ENCODE results near the gene ASIP.
"Not testable (repeated sequence)": the region's sequence is repeated elsewhere in the genome, so short reads cannot be mapped to it uniquely, and the experiment has no call there.

The ASIP gene

GRCh38 chr20:34243377-34243776 lies 2.2 kb downstream of the ASIP start:
- no peak for DNase-seq

GRCh38 chr20:34246126-34246626 lies 5.0 kb downstream of the ASIP start:
- no peak for DNase-seq

- no peak for DNase-seq
Observed at GRCh38 chr20:34249291-34249690, 8.1 kb downstream of the ASIP start.

- no peak for DNase-seq
Observed at GRCh38 chr20:34250005-34250404, 8.8 kb downstream of the ASIP start.

- no peak for DNase-seq
Observed at GRCh38 chr20:34251619-34252018, 10.4 kb downstream of the ASIP start.

GRCh38 chr20:34252431-34253086 lies 11.3 kb downstream of the ASIP start:
- not testable (repeated sequence) for DNase-seq

GRCh38 chr20:34254979-34255378 lies 13.8 kb downstream of the ASIP start:
- DNase-seq: no peak

GRCh38 chr20:34256629-34257124 lies 15.5 kb downstream of the ASIP start:
- DNase-seq: no peak

GRCh38 chr20:34260208-34260942 lies 19.2 kb downstream of the ASIP start:
- DNase-seq: no peak

GRCh38 chr20:34262488-34263288 lies 21.5 kb downstream of the ASIP start:
- DNase-seq: no peak

GRCh38 chr20:34263468-34263867 lies 22.2 kb downstream of the ASIP start:
- DNase-seq: not testable (repeated sequence)

GRCh38 chr20:34264141-34264540 lies 22.9 kb downstream of the ASIP start:
- DNase-seq: no peak

- no peak for DNase-seq
Observed at GRCh38 chr20:34268145-34268544, 26.9 kb downstream of the ASIP start.

GRCh38 chr20:34268851-34269636 lies 27.8 kb downstream of the ASIP start:
- no peak for DNase-seq

GRCh38 chr20:34269996-34270627 lies 28.9 kb downstream of the ASIP start:
- DNase-seq: no peak

GRCh38 chr20:34271956-34272355 lies 30.7 kb downstream of the ASIP start:
- DNase-seq: no peak

GRCh38 chr20:34274694-34275093 lies 33.5 kb downstream of the ASIP start:
- no peak for DNase-seq

GRCh38 chr20:34281177-34281576 lies 40.0 kb downstream of the ASIP start:
- no peak for DNase-seq

GRCh38 chr20:34282041-34282440 lies 40.8 kb downstream of the ASIP start:
- no peak for DNase-seq

GRCh38 chr20:34283844-34284243 lies 42.6 kb downstream of the ASIP start:
- DNase-seq: no peak

- DNase-seq: no peak
Observed at GRCh38 chr20:34285450-34285849, 44.2 kb downstream of the ASIP start.

- DNase-seq: not testable (repeated sequence)
Observed at GRCh38 chr20:34287500-34287899, 46.3 kb downstream of the ASIP start.

Data from NCI-H774 (cell line).